ENCODE results near the gene HS3ST5.

The HS3ST5 gene

DNA sequence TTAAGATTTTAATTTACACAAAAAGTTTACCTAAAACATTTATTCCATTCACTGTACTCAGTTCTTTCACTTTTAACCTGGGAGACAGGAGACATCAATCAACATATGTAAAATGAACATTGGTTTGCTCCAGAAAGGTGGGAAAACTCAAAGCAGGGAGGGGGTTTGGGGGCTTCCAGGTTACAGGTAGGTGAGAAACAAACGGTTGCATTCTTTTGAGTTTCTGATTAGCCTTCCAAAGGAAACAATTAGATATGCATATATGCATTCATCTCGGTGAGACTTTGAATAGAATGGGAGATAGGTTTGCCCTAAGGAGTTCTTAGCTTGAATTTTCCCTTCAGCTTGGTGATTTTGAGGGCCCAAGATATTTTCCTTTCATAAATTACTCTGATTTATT, 333.6 kb downstream of the HS3ST5 start:
- in situ Hi-C loops (cut with HindIII; ENCODE audit: low sequenced_read_pairs) = no loop called here

DNA sequence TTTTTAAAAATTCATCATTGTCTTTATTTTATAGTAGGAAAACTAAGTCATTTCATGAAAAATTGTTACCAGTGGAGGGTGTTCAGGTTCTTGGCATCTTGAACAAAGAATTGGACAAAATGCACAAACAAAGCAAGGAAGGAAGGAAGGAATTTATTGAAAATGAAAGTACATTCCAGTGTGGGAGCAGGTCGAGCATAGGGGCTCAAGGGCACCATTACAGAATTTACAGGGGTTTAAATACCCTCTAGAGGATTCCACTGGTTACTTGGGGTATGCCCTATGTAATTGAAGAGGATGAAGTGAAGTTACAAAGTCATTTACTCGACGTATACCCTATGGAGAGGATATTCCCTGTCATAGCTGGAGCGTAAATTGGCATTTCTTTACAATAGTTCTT, 334.5 kb downstream of the HS3ST5 start:
- in situ Hi-C loops (cut with HindIII; ENCODE audit: low sequenced_read_pairs) = no loop called here

DNA sequence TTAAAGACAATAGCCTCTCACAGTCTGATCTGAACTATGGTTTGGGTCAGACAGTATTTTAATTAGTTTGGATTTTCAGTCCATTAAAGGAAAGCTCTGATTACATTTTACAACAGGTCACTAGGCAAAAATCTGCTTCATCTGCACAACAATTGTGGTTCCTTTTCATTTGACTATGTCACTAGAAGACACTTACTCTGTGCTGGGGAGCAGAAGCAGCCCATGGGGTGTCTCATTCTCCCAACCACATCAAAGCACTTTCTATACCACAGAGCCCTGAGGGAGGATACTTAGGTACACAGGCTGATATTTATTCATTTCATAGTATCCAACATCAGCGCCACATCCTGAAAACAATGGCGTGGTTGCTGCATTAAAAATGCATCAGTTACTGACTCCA, 335.3 kb downstream of the HS3ST5 start:
- in situ Hi-C loops (cut with HindIII; ENCODE audit: low sequenced_read_pairs) = no loop called here
